PFSK-1 (cell line): ENCODE results near the gene PPP2R2B.

Experiments used
- POLR2AphosphoS5 ChIP-seq: IDR thresholded peaks from 2 replicates; pipeline ENCODE4 v1.6.1; 2012; ENCODE audit warnings: low read depth, mild to moderate bottlenecking, control low read depth, low read length, moderate library complexity
- TF ChIP-seq, protein P1 (sequence below), 2 experiments: IDR thresholded peaks; 2 replicates each; pipeline versions ENCODE4 v1.6.1 to v1.8.0; 2011 to 2012; ENCODE audit warnings: low read depth in 2 of 2, low read length in 2 of 2, control low read depth in 1 of 2, inconsistent platforms in 1 of 2, mild to moderate bottlenecking in 1 of 2, moderate library complexity in 1 of 2; ENCODE audit not compliant: insufficient read depth in 1 of 2

DNA sequence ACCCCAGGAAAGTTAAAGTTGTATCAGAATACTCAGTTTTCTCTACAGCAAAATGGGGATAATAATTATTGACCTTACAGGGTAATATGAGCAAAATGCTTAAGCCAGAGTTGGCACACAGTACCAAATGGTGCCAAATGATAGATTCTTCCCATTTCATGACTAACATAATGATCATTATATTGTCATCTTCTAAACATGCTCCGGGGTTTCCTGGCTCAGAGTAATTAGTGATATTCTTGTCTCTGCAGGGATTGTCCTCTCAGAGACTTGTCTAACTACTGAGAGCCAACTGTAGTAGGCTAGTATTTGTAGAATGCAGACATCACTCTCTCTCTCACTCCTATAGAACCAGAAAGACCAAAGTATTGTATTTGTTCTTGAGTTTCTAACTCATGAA lies 25.2 kb upstream of the PPP2R2B start:
- TF ChIP-seq, protein P1, sequence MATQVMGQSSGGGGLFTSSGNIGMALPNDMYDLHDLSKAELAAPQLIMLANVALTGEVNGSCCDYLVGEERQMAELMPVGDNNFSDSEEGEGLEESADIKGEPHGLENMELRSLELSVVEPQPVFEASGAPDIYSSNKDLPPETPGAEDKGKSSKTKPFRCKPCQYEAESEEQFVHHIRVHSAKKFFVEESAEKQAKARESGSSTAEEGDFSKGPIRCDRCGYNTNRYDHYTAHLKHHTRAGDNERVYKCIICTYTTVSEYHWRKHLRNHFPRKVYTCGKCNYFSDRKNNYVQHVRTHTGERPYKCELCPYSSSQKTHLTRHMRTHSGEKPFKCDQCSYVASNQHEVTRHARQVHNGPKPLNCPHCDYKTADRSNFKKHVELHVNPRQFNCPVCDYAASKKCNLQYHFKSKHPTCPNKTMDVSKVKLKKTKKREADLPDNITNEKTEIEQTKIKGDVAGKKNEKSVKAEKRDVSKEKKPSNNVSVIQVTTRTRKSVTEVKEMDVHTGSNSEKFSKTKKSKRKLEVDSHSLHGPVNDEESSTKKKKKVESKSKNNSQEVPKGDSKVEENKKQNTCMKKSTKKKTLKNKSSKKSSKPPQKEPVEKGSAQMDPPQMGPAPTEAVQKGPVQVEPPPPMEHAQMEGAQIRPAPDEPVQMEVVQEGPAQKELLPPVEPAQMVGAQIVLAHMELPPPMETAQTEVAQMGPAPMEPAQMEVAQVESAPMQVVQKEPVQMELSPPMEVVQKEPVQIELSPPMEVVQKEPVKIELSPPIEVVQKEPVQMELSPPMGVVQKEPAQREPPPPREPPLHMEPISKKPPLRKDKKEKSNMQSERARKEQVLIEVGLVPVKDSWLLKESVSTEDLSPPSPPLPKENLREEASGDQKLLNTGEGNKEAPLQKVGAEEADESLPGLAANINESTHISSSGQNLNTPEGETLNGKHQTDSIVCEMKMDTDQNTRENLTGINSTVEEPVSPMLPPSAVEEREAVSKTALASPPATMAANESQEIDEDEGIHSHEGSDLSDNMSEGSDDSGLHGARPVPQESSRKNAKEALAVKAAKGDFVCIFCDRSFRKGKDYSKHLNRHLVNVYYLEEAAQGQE (IDR thresholded peaks at IDR 0.05; ENCODE audit: insufficient read depth in 1 of 2, low read depth in 2 of 2, low read length in 2 of 2), result no peak
- TF ChIP-seq POLR2AphosphoS5, result no peak
